ENCODE data around the gene DUOX1.

DNA sequence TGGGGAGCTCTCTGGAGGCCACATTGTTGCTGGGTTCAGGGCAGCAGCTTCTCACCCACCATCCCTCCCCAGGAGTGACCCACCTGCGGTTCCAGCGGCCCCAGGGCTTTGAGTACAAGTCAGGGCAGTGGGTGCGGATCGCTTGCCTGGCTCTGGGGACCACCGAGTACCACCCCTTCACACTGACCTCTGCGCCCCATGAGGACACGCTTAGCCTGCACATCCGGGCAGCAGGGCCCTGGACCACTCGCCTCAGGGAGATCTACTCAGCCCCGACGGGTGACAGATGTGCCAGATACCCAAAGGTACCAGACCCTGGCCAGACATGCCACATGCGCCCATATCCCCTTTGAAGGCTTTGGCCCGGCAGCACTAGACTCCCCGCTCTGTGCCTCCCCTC lies 31.9 kb downstream of the DUOX1 start:
- TF ChIP-seq, protein P1, sequence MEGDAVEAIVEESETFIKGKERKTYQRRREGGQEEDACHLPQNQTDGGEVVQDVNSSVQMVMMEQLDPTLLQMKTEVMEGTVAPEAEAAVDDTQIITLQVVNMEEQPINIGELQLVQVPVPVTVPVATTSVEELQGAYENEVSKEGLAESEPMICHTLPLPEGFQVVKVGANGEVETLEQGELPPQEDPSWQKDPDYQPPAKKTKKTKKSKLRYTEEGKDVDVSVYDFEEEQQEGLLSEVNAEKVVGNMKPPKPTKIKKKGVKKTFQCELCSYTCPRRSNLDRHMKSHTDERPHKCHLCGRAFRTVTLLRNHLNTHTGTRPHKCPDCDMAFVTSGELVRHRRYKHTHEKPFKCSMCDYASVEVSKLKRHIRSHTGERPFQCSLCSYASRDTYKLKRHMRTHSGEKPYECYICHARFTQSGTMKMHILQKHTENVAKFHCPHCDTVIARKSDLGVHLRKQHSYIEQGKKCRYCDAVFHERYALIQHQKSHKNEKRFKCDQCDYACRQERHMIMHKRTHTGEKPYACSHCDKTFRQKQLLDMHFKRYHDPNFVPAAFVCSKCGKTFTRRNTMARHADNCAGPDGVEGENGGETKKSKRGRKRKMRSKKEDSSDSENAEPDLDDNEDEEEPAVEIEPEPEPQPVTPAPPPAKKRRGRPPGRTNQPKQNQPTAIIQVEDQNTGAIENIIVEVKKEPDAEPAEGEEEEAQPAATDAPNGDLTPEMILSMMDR (conservative IDR thresholded peaks at IDR 0.05 in 1 of 2, IDR thresholded peaks at IDR 0.05 in 1 of 2; ENCODE audit: low read depth in 1 of 2, low read length in 2 of 2) = no peak
- no peak for TF ChIP-seq EZH2 (IDR thresholded peaks at IDR 0.05; ENCODE audit: low read length, missing control alignments)
